Measurements from ENCODE around the gene KCNB1.
"Not testable (repeated sequence)": the region's sequence is repeated elsewhere in the genome, so short reads cannot be mapped to it uniquely, and the experiment has no call there.

Gene KCNB1

GRCh38 chr20:49319208-49319809, 163.2 kb downstream of the KCNB1 start:
- DNase-seq (ENCODE audit: low read depth in 2 of 2), result no peak

GRCh38 chr20:49318430-49319207, 163.8 kb downstream of the KCNB1 start:
- no peak for DNase-seq (ENCODE audit: low read depth in 2 of 2)

GRCh38 chr20:49318091-49318429, 164.4 kb downstream of the KCNB1 start:
- no peak for DNase-seq (ENCODE audit: low read depth in 2 of 2)

- DNase-seq (ENCODE audit: low read depth in 2 of 2), result no peak
These were observed 165.8 kb downstream of the KCNB1 start for GRCh38 chr20:49316704-49317103.

- no peak for DNase-seq (ENCODE audit: low read depth in 2 of 2)
These were observed 166.9 kb downstream of the KCNB1 start for GRCh38 chr20:49315580-49315979.

GRCh38 chr20:49314052-49314451, 168.4 kb downstream of the KCNB1 start:
- not testable (repeated sequence) for DNase-seq (ENCODE audit: low read depth in 2 of 2)
